Measurements from ENCODE around the gene EEF1A2.
"Not testable (repeated sequence)": the region's sequence is repeated elsewhere in the genome, so short reads cannot be mapped to it uniquely, and the experiment has no call there.

EEF1A2 gene

GRCh38 chr20:63484236-63484635, 14.6 kb downstream of the EEF1A2 start:
- no peak for DNase-seq

GRCh38 chr20:63483834-63484233, 15.0 kb downstream of the EEF1A2 start:
- DNase-seq = no peak

- DNase-seq = no peak
These were observed 16.8 kb downstream of the EEF1A2 start for GRCh38 chr20:63482021-63482587.

GRCh38 chr20:63481503-63481902, 17.4 kb downstream of the EEF1A2 start:
- no peak for DNase-seq

- DNase-seq = not testable (repeated sequence)
These were observed 19.0 kb downstream of the EEF1A2 start for GRCh38 chr20:63479695-63480419.

GRCh38 chr20:63478346-63479302, 20.3 kb downstream of the EEF1A2 start:
- DNase-seq = no peak

GRCh38 chr20:63477944-63478343, 20.9 kb downstream of the EEF1A2 start:
- DNase-seq = no peak

- DNase-seq = no peak
These were observed 21.7 kb downstream of the EEF1A2 start for GRCh38 chr20:63477061-63477616.

GRCh38 chr20:63475209-63475608, 23.7 kb downstream of the EEF1A2 start:
- no peak for DNase-seq

- DNase-seq = no peak
These were observed 25.1 kb downstream of the EEF1A2 start for GRCh38 chr20:63473555-63474449.

- DNase-seq = no peak
These were observed 26.0 kb downstream of the EEF1A2 start for GRCh38 chr20:63472862-63473390.

GRCh38 chr20:63471981-63472831, 26.7 kb downstream of the EEF1A2 start, which contains the start of gene KCNQ2:
KCNQ2 (minus strand) TSS chr20:63472655; CDS start chr20:63472463, 192 bp downstream.
- DNase-seq = no peak

- DNase-seq = no peak
These were observed 27.2 kb downstream of the EEF1A2 start for GRCh38 chr20:63471717-63471980.

- DNase-seq = no peak
These were observed 27.7 kb downstream of the EEF1A2 start for GRCh38 chr20:63471002-63471716.

- no peak for DNase-seq
These were observed 28.5 kb downstream of the EEF1A2 start for GRCh38 chr20:63470410-63470809.

- DNase-seq = no peak
These were observed 29.2 kb downstream of the EEF1A2 start for GRCh38 chr20:63469713-63470101.

GRCh38 chr20:63469019-63469712, 29.7 kb downstream of the EEF1A2 start:
- no peak for DNase-seq

GRCh38 chr20:63468421-63468820, 30.5 kb downstream of the EEF1A2 start:
- no peak for DNase-seq

GRCh38 chr20:63467294-63468083, 31.4 kb downstream of the EEF1A2 start:
- DNase-seq = no peak
